Measurements from ENCODE around the gene PCSK6.

- TF ChIP-seq POLR2A (IDR thresholded peaks at IDR 0.05), result no peak
- no peak for TF ChIP-seq CTCF (IDR thresholded peaks at IDR 0.05)
Observed at GRCh38 chr15:101326462-101327146, 162.9 kb downstream of the PCSK6 start.
